Activated naive CD4-positive, alpha-beta T cell treated with anti-CD3 and anti-CD28 coated beads, Interleukin-2, amount 50 U/mL, for 24 hours (primary cell): ENCODE results near the gene SNAP91.
A peak's percentile ranks its signal among the peaks of the same experiment; 100 is the strongest.
"Not testable (repeated sequence)": the region's sequence is repeated elsewhere in the genome, so short reads cannot be mapped to it uniquely, and the experiment has no call there.

Experiments
- H3K27ac Mint-ChIP-seq: one replicate; pipeline ENCODE4 v1.8.0; 2021; ENCODE audit warnings: mild to moderate bottlenecking, mixed read lengths
- H3K27me3 Mint-ChIP-seq: one replicate; pipeline ENCODE4 v1.8.0; 2021; ENCODE audit warnings: mixed read lengths
- H3K36me3 Mint-ChIP-seq: one replicate; pipeline ENCODE4 v1.8.0; 2021; ENCODE audit warnings: mixed read lengths
- H3K4me1 Mint-ChIP-seq: one replicate; pipeline ENCODE4 v1.8.0; 2021; ENCODE audit warnings: mixed read lengths
- H3K4me3 Mint-ChIP-seq: one replicate; pipeline ENCODE4 v1.8.0; 2021; ENCODE audit warnings: mild to moderate bottlenecking, mixed read lengths
- H3K9me3 Mint-ChIP-seq: one replicate; pipeline ENCODE4 v1.8.0; 2021; ENCODE audit warnings: mixed read lengths

The SNAP91 gene, protein sequence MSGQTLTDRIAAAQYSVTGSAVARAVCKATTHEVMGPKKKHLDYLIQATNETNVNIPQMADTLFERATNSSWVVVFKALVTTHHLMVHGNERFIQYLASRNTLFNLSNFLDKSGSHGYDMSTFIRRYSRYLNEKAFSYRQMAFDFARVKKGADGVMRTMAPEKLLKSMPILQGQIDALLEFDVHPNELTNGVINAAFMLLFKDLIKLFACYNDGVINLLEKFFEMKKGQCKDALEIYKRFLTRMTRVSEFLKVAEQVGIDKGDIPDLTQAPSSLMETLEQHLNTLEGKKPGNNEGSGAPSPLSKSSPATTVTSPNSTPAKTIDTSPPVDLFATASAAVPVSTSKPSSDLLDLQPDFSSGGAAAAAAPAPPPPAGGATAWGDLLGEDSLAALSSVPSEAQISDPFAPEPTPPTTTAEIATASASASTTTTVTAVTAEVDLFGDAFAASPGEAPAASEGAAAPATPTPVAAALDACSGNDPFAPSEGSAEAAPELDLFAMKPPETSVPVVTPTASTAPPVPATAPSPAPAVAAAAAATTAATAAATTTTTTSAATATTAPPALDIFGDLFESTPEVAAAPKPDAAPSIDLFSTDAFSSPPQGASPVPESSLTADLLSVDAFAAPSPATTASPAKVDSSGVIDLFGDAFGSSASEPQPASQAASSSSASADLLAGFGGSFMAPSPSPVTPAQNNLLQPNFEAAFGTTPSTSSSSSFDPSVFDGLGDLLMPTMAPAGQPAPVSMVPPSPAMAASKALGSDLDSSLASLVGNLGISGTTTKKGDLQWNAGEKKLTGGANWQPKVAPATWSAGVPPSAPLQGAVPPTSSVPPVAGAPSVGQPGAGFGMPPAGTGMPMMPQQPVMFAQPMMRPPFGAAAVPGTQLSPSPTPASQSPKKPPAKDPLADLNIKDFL

DNA sequence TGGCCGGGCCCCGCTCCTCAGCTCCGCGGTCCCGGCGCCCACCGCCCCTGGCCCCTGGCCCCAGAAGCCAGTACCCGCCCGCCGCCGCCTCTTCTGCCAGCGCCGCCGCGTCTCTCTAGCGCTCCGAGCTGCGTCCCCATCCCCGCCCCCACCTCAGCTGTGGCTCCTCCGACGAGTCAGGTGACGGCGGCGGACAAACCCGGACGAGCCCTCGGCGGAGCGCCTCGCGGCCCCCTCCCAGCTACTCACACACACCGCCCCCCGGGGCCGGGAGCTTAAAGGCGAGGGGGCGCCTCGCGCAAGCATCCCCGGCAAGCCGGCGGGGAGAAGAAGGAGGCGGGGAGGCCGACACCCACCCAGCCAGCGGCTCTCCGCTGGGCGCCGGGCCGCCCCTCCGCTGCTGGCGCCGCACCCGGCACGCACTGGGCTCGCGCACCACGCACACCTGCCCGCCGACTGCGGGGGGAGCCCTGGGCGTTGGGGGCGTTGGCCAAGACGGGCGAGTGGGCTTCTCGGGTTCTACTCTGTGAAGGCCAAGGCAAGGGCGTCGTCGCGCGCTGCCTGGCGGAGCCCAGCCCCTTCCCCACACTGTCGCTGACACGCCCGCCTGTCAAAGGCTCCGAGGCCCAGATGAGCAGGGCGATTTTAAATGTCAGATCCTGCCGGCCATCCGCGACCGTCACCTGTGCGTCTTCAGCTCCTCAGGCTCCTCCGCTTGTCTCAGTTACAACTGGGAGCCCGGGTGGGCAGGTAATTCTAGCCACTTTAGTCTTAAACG, at the start of gene SNAP91:
SNAP91 (minus strand) TSS at position 132 of the 778 bp plus-strand sequence. CDS start 1,174 bp downstream, outside the sequence.
- H3K27me3 Mint-ChIP-seq, result peaks cover 38% of the 10 kb centered on the region
- H3K4me3 Mint-ChIP-seq, result no peak within 1 kb of the TSS
- no peak within 1 kb of the TSS for H3K27ac Mint-ChIP-seq

DNA sequence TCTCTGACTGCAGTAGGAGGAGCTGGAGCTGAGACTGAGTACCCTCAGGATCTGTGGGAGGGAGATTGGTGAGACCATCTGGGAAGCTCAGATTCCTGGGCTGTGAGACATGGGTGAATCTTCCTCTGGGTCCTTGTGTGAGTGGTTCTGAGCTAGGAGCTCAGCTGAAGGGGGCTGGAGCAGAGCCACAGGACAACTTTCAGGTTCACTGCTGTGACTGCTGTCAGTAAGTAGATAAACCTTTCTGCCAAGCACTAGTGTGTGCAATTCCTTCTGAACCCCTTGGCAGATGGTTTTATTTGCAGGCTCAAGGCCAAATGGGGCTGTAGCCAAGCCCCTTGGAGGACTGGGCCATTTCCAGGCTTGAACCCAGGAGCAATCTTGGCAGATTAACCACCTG, 49.6 kb upstream of the SNAP91 start:
- H3K27me3 Mint-ChIP-seq, result peaks cover 7% of the 10 kb centered on the region
- H3K9me3 Mint-ChIP-seq, result peaks cover 28% of the 10 kb centered on the region
- H3K4me3 Mint-ChIP-seq, result no peak overlapping the region
- H3K36me3 Mint-ChIP-seq, result peaks cover 3% of the 10 kb centered on the region
- H3K27ac Mint-ChIP-seq, result no peak overlapping the region
- no peaks in the 10 kb centered on the region for H3K4me1 Mint-ChIP-seq

More for the DNA sequence above, at the start of gene SNAP91:
- Mint-ChIP-seq H3K9me3 (peaks cover 23% of the 10 kb centered on the region), H3K36me3 (no peaks in the 10 kb centered on the region), H3K4me1 (no peaks in the 10 kb centered on the region)

DNA sequence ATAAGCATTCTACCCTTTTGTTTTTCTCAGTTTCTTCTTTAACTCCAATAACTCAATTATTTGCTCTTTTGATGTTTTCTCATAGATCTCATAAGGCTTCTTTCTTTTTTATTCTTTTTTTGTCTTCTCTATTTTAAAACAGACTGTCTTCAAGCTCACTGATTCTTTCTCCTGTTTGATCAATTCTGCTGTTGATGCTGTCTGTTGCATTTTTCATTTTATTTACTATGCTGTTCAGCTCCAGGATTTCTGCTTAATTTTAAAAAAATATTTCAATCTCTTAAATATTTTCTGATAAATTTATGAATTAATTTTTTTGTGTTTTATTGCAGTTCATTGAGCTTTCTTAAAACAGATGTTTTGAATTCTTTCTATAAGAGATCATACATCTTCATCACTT, 48.1 kb upstream of the SNAP91 start:
- peaks cover 3% of the 10 kb centered on the region for H3K36me3 Mint-ChIP-seq
- H3K27ac Mint-ChIP-seq, result no peak overlapping the region
- peaks cover 7% of the 10 kb centered on the region for H3K27me3 Mint-ChIP-seq
- H3K9me3 Mint-ChIP-seq, result peaks cover 28% of the 10 kb centered on the region
- no peaks in the 10 kb centered on the region for H3K4me1 Mint-ChIP-seq
- no peak overlapping the region for H3K4me3 Mint-ChIP-seq

DNA sequence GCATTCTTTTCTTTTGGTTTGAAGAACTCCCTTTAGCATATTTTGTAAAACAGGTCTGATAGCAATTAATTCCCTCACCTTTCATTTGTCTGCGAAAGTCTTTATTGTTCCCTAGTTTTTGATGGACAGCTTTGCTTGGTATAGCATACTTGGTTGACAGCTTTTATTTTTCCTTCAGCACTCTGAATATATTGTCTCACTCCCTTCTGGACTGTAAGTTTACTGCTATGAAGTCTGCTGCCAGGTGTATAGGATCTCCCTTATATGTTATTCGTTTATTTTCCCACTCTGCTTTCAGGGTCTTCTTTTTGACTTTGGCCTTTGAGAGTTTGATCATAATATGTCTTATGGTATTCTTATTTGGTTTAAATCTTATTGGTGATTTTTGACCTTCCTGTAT, 47.7 kb upstream of the SNAP91 start:
- Mint-ChIP-seq H3K27ac (peak overlapping the region; percentile 3), H3K4me3 (no peak overlapping the region), H3K4me1 (no peaks in the 10 kb centered on the region), H3K9me3 (peaks cover 28% of the 10 kb centered on the region), H3K36me3 (peaks cover 3% of the 10 kb centered on the region), H3K27me3 (peaks cover 7% of the 10 kb centered on the region)

DNA sequence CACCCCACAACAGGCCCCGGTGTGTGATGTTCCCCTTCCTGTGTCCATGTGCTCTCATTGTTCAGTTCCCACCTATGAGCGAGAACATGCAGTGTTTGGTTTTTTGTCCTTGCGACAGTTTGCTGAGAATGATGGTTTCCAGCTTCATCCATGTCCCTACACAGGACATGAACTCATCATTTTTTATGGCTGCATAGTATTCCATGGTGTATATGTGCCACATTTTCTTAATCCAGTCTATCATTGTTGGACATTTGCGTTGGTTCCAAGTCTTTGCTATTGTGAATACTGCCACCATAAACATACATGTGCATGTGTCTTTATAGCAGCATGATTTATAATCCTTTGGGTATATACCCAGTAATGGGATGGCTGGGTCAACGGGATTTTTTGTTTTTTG, 43.5 kb upstream of the SNAP91 start:
- H3K4me3 Mint-ChIP-seq, H3K27me3 Mint-ChIP-seq, H3K4me1 Mint-ChIP-seq, H3K27ac Mint-ChIP-seq, H3K36me3 Mint-ChIP-seq: not testable (repeated sequence)
- H3K9me3 Mint-ChIP-seq, result peaks cover 28% of the 10 kb centered on the region

DNA sequence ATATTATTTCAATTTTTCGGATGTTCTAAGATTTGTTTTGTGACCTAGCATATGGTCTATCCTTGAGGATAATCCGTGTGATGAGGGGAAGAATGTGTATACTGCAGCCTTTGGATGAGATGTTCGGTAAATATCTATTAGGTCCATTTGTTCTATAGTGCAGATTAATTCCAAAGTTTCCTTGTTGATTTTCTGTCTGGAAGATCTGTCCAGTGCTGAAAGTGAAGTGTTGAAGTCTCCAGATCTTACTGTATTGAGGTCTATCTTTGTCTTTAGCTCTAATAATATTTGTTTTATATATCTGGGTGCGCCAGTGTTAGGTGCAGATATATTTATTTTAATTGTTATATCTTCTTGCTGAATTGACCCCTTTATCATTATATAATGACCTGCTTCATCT, 32.2 kb upstream of the SNAP91 start:
- Mint-ChIP-seq H3K4me3 (no peak overlapping the region), H3K27me3 (peaks cover 15% of the 10 kb centered on the region), H3K36me3 (no peaks in the 10 kb centered on the region), H3K9me3 (peaks cover 14% of the 10 kb centered on the region), H3K27ac (no peak overlapping the region), H3K4me1 (no peaks in the 10 kb centered on the region)

DNA sequence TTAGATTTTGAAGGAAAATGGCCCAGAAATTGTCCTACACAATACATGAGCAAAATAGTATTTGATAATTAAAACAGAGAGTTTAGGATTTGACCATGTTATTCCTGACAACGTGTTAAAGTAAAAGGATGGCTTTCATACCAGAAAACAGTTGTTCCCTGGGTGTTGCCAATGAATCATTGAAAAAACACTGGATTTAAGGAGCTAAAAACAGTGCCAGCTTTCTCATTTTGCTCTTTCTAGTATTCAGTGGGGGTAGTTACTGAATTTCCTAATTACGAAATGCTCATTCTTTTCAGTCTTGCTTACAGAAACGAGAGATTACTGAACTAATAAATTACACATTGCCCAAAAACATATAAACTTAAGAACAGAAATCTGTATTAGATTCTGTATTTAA, 26.6 kb upstream of the SNAP91 start:
- H3K36me3 Mint-ChIP-seq, result no peaks in the 10 kb centered on the region
- H3K4me1 Mint-ChIP-seq, result no peaks in the 10 kb centered on the region
- H3K9me3 Mint-ChIP-seq, result peaks cover 5% of the 10 kb centered on the region
- H3K4me3 Mint-ChIP-seq, result no peak overlapping the region
- H3K27me3 Mint-ChIP-seq, result no peaks in the 10 kb centered on the region
- H3K27ac Mint-ChIP-seq, result no peak overlapping the region

DNA sequence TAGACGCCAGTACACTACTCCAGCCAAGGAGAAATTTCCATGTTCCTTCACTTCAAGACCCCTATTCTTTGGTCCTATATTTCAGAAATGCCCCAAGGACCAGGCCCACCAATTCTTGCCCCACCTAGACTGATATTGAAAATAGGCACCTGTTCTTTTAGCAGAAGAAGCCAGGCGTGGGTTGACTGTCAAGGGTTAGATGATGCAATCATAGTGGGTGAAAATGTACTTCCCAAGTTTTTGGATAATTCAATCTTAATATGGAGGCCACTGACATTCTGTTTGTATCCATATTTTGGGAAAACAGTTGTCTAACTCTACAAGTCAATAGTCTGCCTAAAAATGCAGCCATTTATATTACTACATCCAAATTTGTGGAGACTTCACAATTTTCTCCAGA, 21.0 kb upstream of the SNAP91 start:
- no peaks in the 10 kb centered on the region for H3K27me3 Mint-ChIP-seq
- H3K27ac Mint-ChIP-seq, result no peak overlapping the region
- no peaks in the 10 kb centered on the region for H3K4me1 Mint-ChIP-seq
- H3K4me3 Mint-ChIP-seq, result no peak overlapping the region
- no peaks in the 10 kb centered on the region for H3K9me3 Mint-ChIP-seq
- no peaks in the 10 kb centered on the region for H3K36me3 Mint-ChIP-seq

DNA sequence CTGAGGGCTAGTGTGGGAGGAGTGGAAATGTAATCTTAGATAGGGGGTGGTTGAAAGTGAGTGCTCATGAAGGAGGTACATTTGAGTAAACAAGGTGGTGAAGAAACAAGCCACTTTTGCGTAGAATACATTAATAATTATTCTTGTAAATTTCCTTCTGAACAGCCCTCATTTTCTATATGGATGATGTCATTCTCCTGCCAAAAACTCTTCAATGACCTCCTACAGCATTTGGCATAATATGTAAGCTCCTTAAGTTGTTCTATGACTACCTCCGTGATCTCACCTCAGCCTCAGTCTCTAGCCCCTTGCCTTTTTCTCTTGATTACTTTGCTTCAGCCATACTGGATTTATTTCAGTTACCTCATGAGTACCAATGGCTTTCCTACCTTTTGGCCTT, 14.0 kb upstream of the SNAP91 start:
- H3K4me3 Mint-ChIP-seq, result no peak overlapping the region
- no peaks in the 10 kb centered on the region for H3K36me3 Mint-ChIP-seq
- no peaks in the 10 kb centered on the region for H3K4me1 Mint-ChIP-seq
- peaks cover 2% of the 10 kb centered on the region for H3K27me3 Mint-ChIP-seq
- no peak overlapping the region for H3K27ac Mint-ChIP-seq
- no peaks in the 10 kb centered on the region for H3K9me3 Mint-ChIP-seq

DNA sequence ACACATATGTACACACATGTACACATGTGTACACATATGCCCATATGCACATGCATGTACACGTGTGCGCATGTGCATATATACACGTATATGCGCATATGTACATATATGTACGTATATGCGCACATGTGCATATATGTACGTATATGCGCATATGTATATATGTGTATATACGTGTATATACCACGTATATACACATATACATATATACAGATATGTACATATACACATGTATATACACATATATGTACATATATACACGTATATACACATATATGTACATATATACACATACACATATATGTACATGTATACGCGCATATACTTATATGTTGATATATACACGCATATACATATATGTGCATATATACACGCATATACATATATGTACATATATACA, 8.9 kb upstream of the SNAP91 start:
- H3K27ac Mint-ChIP-seq, result no peak overlapping the region
- no peaks in the 10 kb centered on the region for H3K9me3 Mint-ChIP-seq
- no peak overlapping the region for H3K4me3 Mint-ChIP-seq
- no peaks in the 10 kb centered on the region for H3K4me1 Mint-ChIP-seq
- no peaks in the 10 kb centered on the region for H3K36me3 Mint-ChIP-seq
- no peaks in the 10 kb centered on the region for H3K27me3 Mint-ChIP-seq

DNA sequence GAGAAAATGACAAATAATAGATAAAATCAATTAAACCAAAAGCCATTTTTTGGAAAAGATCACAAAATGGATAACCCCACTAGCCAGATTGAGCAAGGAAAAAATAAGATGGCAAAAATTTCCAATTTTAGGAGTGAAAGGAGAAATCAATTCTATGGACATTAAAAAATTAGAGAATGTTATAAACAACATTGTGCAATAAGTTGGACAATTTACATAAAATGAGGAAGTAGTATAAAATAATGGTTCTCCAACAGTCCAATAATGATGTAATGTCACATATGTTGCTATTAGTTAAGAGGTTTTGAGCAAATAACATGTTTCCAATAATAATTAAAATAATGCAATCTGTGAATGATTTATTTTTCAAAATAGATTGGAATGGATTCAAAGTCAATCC, 3.1 kb upstream of the SNAP91 start:
- no peaks in the 10 kb centered on the region for H3K4me1 Mint-ChIP-seq
- H3K4me3 Mint-ChIP-seq, result no peak overlapping the region
- peaks cover 28% of the 10 kb centered on the region for H3K27me3 Mint-ChIP-seq
- peaks cover 23% of the 10 kb centered on the region for H3K9me3 Mint-ChIP-seq
- H3K36me3 Mint-ChIP-seq, result no peaks in the 10 kb centered on the region
- H3K27ac Mint-ChIP-seq, result no peak overlapping the region

DNA sequence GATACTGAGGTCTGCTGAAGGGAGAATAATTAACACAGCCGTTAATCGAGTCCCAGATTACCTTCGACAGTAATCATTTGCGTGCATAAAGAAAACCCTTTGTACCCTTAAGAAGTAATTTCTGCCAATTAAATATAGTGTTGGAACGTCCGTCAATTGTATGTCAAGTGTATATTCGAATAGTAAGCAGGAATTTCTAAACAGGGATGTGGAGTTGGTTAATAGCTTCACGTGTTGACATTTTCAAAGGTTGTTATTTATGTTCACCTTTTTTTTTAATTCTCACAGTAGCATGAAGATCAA, 798 bp upstream of the SNAP91 start:
- no peak overlapping the region for H3K27ac Mint-ChIP-seq
- H3K27me3 Mint-ChIP-seq, result peaks cover 35% of the 10 kb centered on the region
- H3K4me1 Mint-ChIP-seq, result no peaks in the 10 kb centered on the region
- H3K36me3 Mint-ChIP-seq, result no peaks in the 10 kb centered on the region
- no peak overlapping the region for H3K4me3 Mint-ChIP-seq
- H3K9me3 Mint-ChIP-seq, result peaks cover 23% of the 10 kb centered on the region

DNA sequence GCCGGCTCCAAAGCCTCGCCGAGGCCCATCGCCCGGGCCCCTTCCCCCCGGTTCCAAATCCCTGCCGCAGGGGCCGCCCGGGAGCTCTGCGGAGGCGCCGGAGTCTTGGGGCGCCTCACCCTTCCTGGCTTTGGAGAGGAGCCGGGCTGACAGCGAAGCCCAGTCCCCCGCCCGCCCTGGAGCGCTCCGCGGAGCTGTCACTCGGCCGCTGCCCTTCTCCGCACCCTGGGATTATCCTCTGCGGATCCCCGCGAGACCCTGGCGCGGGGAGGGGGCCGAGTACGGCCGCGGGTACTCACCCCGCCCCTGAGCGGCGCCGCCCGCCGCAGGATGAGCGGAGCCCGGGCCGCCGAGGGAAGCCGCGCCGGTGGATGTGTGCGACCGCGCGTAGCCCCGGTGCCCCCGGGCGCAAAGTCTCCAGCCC, 343 bp downstream of the SNAP91 start:
- H3K4me1 Mint-ChIP-seq, result no peaks in the 10 kb centered on the region
- H3K4me3 Mint-ChIP-seq, result no peak overlapping the region
- H3K36me3 Mint-ChIP-seq, result no peaks in the 10 kb centered on the region
- H3K9me3 Mint-ChIP-seq, result peaks cover 23% of the 10 kb centered on the region
- H3K27me3 Mint-ChIP-seq, result peaks cover 38% of the 10 kb centered on the region
- H3K27ac Mint-ChIP-seq, result no peak overlapping the region

DNA sequence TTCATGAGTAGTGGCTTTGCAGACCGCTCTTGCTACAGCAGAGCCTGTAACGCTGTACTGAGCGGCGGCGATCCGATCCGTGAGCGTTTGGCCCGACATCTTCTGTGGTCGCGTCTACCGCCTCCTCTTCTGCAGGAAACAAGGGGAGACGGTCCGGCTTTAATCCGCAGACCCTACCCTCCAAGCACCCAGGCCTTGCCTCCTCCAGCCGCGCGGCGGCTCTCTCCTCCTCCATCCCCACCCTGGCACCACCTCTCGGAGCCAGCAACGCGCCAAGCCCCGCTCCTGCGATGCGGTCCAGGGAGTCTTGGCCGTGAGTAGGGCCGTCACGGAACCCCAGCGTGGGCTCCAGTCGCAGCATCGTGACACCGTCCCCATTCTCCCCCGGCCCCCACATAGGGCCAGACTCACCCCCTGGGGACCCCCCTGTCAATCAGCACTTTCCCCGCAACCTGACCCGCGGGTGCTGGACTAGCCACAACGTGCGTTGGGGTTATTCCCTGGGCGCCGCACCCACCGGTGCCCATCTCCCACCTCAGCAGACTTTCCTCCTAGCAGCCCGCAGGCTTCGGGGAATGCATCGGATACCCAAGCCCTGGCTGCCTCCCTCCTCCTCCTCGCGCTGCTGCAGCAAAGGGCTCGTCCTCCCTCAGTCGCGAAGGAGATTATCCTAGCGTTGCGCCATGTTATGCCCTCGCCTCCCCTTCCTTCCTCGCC, 914 bp downstream of the SNAP91 start:
- Mint-ChIP-seq H3K27ac (no peak overlapping the region), H3K27me3 (peaks cover 38% of the 10 kb centered on the region), H3K9me3 (peaks cover 23% of the 10 kb centered on the region), H3K4me1 (no peaks in the 10 kb centered on the region), H3K36me3 (no peaks in the 10 kb centered on the region), H3K4me3 (no peak overlapping the region)

DNA sequence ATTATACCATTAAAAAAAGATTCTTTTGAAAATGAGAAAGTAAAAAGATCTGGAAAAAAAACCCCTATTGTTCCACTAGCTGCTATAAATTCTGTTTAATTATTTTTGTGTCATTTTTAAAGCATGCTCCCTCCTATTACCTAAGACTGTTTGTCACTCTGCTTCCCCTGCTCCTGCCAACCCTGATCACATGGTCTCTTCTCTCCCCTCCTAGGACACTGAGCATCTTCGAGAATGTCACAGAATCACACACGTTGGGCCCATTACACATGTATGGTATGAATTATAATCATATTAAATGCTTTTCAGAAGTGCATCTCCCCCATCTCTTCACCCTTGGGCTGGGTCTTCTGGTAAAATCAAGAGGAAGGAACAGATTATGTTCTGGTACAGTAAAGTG, 6.2 kb downstream of the SNAP91 start:
- no peak overlapping the region for H3K27ac Mint-ChIP-seq
- H3K4me1 Mint-ChIP-seq, result no peaks in the 10 kb centered on the region
- H3K36me3 Mint-ChIP-seq, result no peaks in the 10 kb centered on the region
- no peak overlapping the region for H3K4me3 Mint-ChIP-seq
- H3K9me3 Mint-ChIP-seq, result peaks cover 5% of the 10 kb centered on the region
- peaks cover 24% of the 10 kb centered on the region for H3K27me3 Mint-ChIP-seq
